Keratinocyte (primary cell): ENCODE measurements around the gene SLC31A2.

ENCODE experiments used
- EZH2 ChIP-seq: IDR thresholded peaks from one replicate; pipeline ENCODE4 v1.6.1; 2012; ENCODE audit warnings: inconsistent platforms, mild to moderate bottlenecking, low read length, moderate library complexity
- TF ChIP-seq, protein P1 (sequence below), 3 experiments: IDR thresholded peaks in 1 of 3; conservative IDR thresholded peaks in 1 of 3; optimal IDR thresholded peaks in 1 of 3; 2 replicates in 2 of 3; 3 replicates in 1 of 3; pipeline versions ENCODE3 to v1.5.1; 2011; ENCODE audit warnings: low read length in 3 of 3, mild to moderate bottlenecking in 3 of 3, moderate library complexity in 2 of 3, control low read depth in 1 of 3, inconsistent platforms in 1 of 3; ENCODE audit not compliant: insufficient read depth in 2 of 3; ENCODE audit errors: extremely low read depth in 1 of 3

DNA sequence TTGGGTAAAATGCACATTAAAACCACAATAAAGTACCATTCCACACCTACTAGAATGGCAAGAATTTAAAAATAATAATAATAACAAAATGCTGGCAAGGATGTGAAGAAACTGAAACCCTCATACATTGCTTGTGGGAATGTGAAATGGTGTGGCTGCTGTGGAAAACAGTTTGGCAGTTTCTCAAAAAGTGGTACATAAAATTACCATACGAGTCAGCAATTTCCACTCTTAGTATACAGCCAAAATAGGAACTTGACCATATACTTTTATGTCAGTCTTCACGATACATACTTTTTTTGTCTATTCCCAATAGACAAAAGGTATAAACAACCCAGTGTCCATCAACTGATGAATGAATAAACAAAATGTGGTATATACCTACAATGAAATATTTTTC, 54.6 kb downstream of the SLC31A2 start:
- TF ChIP-seq, protein P1, sequence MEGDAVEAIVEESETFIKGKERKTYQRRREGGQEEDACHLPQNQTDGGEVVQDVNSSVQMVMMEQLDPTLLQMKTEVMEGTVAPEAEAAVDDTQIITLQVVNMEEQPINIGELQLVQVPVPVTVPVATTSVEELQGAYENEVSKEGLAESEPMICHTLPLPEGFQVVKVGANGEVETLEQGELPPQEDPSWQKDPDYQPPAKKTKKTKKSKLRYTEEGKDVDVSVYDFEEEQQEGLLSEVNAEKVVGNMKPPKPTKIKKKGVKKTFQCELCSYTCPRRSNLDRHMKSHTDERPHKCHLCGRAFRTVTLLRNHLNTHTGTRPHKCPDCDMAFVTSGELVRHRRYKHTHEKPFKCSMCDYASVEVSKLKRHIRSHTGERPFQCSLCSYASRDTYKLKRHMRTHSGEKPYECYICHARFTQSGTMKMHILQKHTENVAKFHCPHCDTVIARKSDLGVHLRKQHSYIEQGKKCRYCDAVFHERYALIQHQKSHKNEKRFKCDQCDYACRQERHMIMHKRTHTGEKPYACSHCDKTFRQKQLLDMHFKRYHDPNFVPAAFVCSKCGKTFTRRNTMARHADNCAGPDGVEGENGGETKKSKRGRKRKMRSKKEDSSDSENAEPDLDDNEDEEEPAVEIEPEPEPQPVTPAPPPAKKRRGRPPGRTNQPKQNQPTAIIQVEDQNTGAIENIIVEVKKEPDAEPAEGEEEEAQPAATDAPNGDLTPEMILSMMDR (optimal IDR thresholded peaks at IDR 0.05 in 1 of 3, IDR thresholded peaks at IDR 0.05 in 1 of 3, conservative IDR thresholded peaks at IDR 0.05 in 1 of 3; ENCODE audit: extremely low read depth in 1 of 3, insufficient read depth in 2 of 3, low read length in 3 of 3), result no peak
- TF ChIP-seq EZH2, result no peak
